ENCODE results near the gene C8A. TPM values are rescaled to one million over a fixed set of nuclear protein-coding genes. Genes with fewer than 3 reads are reported as not detected.

The C8A gene
- total RNA-seq, 3 donors from 2014 or later: not detected

DNA sequence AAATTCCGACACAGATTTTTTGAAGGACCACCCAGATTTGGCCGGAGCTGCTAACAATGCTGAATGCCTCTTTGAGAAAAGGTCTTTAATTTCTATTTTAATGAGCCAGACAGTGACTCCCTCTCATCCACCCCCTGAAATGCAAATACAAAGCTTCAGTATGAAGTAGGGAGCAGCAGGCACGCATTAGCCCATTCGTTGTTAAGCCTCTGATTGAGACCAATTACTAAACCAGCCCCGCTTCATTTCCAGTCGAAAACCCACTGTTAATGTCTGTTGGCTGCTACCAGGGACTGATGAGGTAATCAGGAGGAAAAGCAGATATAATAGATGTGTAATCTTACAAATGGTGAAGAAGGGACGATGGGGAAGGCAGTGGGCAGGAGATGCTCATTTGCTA is 4.8 kb upstream of the C8A start:
- no peak for ATAC-seq
- intact Hi-C loops (cut with DNase I, micrococcal nuclease): no loop called here

GRCh38 chr1:56850411-56850810 is 4.2 kb upstream of the C8A start:
- no peak for TF ChIP-seq CTCF (IDR thresholded peaks at IDR 0.05)
- ATAC-seq: no peak
- H3K9me3 ChIP-seq: no peaks in the 10 kb centered on the region
- intact Hi-C loops (cut with DNase I, micrococcal nuclease): no loop called here
- H3K36me3 ChIP-seq (ENCODE audit: low read depth): no peaks in the 10 kb centered on the region
- no peaks in the 10 kb centered on the region for H3K4me1 ChIP-seq (ENCODE audit: low read depth)
- no peak overlapping the region for H3K4me3 ChIP-seq
- DNase-seq: no peak

More for the DNA sequence above, 4.8 kb upstream of the C8A start:
- DNase-seq: no peak
- no peaks in the 10 kb centered on the region for H3K9me3 ChIP-seq
- TF ChIP-seq CTCF (IDR thresholded peaks at IDR 0.05): no peak
- H3K4me3 ChIP-seq: no peak overlapping the region
- H3K4me1 ChIP-seq (ENCODE audit: low read depth): no peaks in the 10 kb centered on the region
- no peaks in the 10 kb centered on the region for H3K36me3 ChIP-seq (ENCODE audit: low read depth)

DNA sequence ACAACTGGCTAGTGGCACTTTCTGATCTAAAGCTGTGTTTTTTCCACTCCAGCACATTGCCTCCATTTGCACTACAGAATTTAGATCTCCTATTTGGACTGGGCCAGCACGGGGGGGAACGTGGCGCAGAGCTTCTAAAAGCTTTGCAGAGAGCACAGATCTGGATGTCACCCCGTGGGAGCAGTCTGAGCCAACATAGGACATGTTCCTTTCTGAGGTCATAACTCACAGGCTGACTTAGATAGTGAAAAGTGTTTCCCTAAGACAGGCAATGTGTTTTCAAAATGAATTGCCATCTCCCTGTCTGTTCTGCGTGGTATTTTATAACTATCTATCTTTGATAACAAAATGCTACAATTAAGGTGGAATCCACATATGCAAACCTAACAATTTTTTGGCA is 3.7 kb upstream of the C8A start:
- no peaks in the 10 kb centered on the region for H3K4me1 ChIP-seq (ENCODE audit: low read depth)
- no peaks in the 10 kb centered on the region for H3K9me3 ChIP-seq
- ATAC-seq (no peak), DNase-seq (no peak)
- no peak for TF ChIP-seq CTCF (IDR thresholded peaks at IDR 0.05)
- intact Hi-C loops (cut with DNase I, micrococcal nuclease): no loop called here
- H3K36me3 ChIP-seq (ENCODE audit: low read depth): no peaks in the 10 kb centered on the region
- no peak overlapping the region for H3K4me3 ChIP-seq

GRCh38 chr1:56852476-56852875 is 2.1 kb upstream of the C8A start:
- ATAC-seq: no peak
- H3K4me3 ChIP-seq: no peak overlapping the region
- no peak for TF ChIP-seq CTCF (IDR thresholded peaks at IDR 0.05)
- no peaks in the 10 kb centered on the region for H3K9me3 ChIP-seq
- no peaks in the 10 kb centered on the region for H3K4me1 ChIP-seq (ENCODE audit: low read depth)
- H3K36me3 ChIP-seq (ENCODE audit: low read depth): no peaks in the 10 kb centered on the region
- no peak for DNase-seq
- intact Hi-C loops (cut with DNase I, micrococcal nuclease): no loop called here

- intact Hi-C loops (cut with DNase I, micrococcal nuclease): no loop called here
- TF ChIP-seq CTCF (IDR thresholded peaks at IDR 0.05): no peak
- no peaks in the 10 kb centered on the region for H3K9me3 ChIP-seq
- DNase-seq (no peak), ATAC-seq (no peak)
- H3K4me1 ChIP-seq (ENCODE audit: low read depth): no peaks in the 10 kb centered on the region
- H3K4me3 ChIP-seq: no peak overlapping the region
- H3K36me3 ChIP-seq (ENCODE audit: low read depth): no peaks in the 10 kb centered on the region
These were observed 593 bp downstream of the C8A start for GRCh38 chr1:56855190-56855589.

DNA sequence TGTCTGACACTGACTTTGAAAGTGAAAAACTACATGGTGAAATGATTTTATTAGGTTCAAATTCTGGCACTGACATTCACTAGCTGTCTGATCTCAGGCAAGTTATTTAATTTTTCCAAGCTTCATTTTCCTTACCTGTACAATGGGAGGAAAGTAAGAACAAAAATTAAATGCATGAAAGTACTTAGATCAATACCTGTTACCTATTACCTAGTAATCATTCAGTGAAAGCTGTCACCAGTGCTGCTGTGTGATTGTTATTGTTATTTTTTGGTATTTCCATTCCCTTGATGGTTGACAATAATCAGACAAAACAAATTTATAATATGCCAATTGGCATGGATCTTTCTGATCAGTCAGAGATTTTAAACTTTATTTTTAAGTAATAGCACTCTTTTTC is 1.6 kb downstream of the C8A start:
- no peak for ATAC-seq
- intact Hi-C loops (cut with DNase I, micrococcal nuclease): no loop called here

More for the DNA sequence above, 1.6 kb downstream of the C8A start:
- Histone ChIP-seq H3K4me1 (ENCODE audit: low read depth) (no peaks in the 10 kb centered on the region), H3K36me3 (ENCODE audit: low read depth) (no peaks in the 10 kb centered on the region), H3K4me3 (no peak overlapping the region), H3K9me3 (no peaks in the 10 kb centered on the region)
- DNase-seq: no peak
- no peak for TF ChIP-seq CTCF (IDR thresholded peaks at IDR 0.05)

Measured in mucosa of descending colon (tissue), 3 donors.